ENCODE data around the gene OR10G4.

DNA sequence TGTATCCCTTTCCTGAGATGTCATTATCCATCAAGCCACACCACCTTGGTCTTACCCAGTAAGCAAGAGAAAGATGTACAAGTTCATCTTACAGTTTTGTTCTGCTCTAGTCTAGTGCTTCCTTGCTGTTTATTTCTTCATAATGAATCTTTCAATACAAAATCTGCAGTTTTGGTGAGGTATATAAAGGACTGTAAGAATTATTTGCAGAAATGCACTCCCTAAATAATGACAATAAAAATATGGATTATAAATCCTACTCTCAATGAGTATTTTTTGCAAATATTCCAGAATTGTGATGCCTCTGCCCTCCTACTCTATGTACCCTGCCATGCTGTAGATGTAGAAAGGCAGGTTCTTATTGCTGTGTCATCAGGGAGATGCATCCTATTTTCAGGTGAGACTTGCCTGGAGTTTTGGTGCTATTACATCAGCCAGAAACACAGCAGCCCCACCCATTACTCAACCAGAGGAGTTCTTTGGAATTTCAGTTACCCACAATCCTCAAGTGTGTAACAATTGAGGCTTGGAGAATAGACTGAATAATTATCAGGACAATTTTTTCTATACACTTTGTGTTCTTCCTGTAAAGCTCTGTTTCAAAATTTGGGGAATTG, 35.0 kb upstream of the OR10G4 start, which contains the start of gene OR10S1:
- TF ChIP-seq, protein P1, sequence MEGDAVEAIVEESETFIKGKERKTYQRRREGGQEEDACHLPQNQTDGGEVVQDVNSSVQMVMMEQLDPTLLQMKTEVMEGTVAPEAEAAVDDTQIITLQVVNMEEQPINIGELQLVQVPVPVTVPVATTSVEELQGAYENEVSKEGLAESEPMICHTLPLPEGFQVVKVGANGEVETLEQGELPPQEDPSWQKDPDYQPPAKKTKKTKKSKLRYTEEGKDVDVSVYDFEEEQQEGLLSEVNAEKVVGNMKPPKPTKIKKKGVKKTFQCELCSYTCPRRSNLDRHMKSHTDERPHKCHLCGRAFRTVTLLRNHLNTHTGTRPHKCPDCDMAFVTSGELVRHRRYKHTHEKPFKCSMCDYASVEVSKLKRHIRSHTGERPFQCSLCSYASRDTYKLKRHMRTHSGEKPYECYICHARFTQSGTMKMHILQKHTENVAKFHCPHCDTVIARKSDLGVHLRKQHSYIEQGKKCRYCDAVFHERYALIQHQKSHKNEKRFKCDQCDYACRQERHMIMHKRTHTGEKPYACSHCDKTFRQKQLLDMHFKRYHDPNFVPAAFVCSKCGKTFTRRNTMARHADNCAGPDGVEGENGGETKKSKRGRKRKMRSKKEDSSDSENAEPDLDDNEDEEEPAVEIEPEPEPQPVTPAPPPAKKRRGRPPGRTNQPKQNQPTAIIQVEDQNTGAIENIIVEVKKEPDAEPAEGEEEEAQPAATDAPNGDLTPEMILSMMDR (conservative IDR thresholded peaks at IDR 0.05; ENCODE audit: low read depth, low read length) = no peak
- TF ChIP-seq POLR2A (IDR thresholded peaks at IDR 0.05; ENCODE audit: low read depth, low read length) = no peak
- no peak for TF ChIP-seq FOS (IDR thresholded peaks at IDR 0.05; ENCODE audit: low read depth, low read length)
- TF ChIP-seq, protein P2, sequence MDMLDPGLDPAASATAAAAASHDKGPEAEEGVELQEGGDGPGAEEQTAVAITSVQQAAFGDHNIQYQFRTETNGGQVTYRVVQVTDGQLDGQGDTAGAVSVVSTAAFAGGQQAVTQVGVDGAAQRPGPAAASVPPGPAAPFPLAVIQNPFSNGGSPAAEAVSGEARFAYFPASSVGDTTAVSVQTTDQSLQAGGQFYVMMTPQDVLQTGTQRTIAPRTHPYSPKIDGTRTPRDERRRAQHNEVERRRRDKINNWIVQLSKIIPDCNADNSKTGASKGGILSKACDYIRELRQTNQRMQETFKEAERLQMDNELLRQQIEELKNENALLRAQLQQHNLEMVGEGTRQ (IDR thresholded peaks at IDR 0.05; ENCODE audit: low read depth, low read length) = no peak
- no peak for TF ChIP-seq CHD1 (IDR thresholded peaks at IDR 0.05; ENCODE audit: low read depth, low read length)
- TF ChIP-seq RFX5 (IDR thresholded peaks at IDR 0.05; ENCODE audit: low read depth, low read length) = no peak
- TF ChIP-seq BHLHE40 (IDR thresholded peaks at IDR 0.05; ENCODE audit: low read depth, low read length) = no peak
- TF ChIP-seq RCOR1 (IDR thresholded peaks at IDR 0.05; ENCODE audit: insufficient replicate concordance, low read length) = no peak

Data from IMR-90 (cell line).